ENCODE measurements around the gene HMGN5.

Gene HMGN5

DNA sequence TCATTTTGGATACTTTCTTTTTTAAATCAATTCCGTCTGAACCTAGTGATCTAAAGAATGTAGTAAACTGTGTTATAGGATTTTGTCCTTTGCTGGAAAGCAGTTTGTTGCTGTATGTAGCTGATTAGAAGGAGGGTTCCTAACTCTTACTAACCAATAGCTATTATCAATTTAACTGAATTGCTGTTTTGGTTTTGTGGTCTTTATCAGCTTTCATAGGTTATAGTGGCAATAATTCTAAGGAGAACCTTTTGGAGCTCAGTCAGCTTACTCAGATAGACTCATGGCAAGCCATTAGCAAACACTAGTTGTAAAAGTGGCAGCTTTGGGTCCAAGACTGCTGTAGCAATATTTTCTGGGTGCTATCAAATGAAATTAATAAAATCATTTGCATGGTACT is 29.8 kb upstream of the HMGN5 start:
- no peak for TF ChIP-seq CTCF (IDR thresholded peaks at IDR 0.05; ENCODE audit: low read depth, low read length)

GRCh38 chrX:81229901-81230300 is 28.2 kb upstream of the HMGN5 start:
- no peak overlapping the region for H3K4me3 ChIP-seq (ENCODE audit: low read depth, low read length)
- TF ChIP-seq CTCF (IDR thresholded peaks at IDR 0.05; ENCODE audit: low read depth, low read length): no peak

More for the DNA sequence above, 29.8 kb upstream of the HMGN5 start:
- no peak overlapping the region for H3K4me3 ChIP-seq (ENCODE audit: low read depth, low read length)

DNA sequence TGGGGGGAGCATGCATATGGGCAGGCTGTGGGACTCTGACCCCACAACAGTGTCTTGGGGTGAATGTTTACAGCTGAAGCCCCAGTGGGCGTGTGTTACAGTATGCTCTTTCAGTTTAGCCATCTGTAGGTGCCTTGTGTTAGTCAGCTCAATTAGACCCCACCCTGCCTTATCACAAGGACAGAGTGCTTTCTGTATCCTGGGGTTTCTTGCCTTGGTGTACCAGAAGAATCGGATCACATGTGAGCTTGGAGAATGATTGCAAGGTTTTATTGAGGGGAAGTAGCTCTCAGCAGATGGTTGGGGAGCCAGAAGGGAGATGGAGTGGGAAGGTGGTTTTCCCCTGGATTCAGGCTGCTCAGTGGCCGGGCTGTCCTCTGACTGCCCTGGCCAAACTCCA is 27.5 kb upstream of the HMGN5 start:
- no peak overlapping the region for H3K4me3 ChIP-seq (ENCODE audit: low read depth, low read length)

DNA sequence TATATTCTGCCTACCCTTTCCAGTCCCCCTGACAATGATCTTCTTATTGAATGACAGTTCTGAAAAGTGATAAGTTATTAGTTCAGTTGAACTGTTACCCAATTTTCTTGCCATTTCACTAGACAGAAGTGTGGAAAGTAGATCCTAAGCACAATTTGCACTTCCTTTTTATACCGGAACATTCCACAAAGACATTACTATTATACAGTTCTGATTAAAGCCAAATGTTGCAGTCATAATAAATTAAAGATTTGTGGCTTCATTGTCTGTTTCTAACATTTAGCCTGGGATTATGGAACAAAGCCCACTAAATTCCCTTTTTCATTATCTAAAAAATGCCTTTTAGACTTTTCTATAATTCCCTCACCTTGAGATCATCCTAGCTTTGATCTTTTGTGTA is 14.0 kb upstream of the HMGN5 start:
- no peak for TF ChIP-seq CTCF (IDR thresholded peaks at IDR 0.05; ENCODE audit: low read depth, low read length)
- H3K4me3 ChIP-seq (ENCODE audit: low read depth, low read length): no peak overlapping the region

More for the DNA sequence above, 27.5 kb upstream of the HMGN5 start:
- TF ChIP-seq CTCF (IDR thresholded peaks at IDR 0.05; ENCODE audit: low read depth, low read length): no peak

- TF ChIP-seq CTCF (IDR thresholded peaks at IDR 0.05; ENCODE audit: low read depth, low read length): no peak
- H3K4me3 ChIP-seq (ENCODE audit: low read depth, low read length): no peak overlapping the region
Observed at GRCh38 chrX:81208916-81209315, 7.2 kb upstream of the HMGN5 start.

DNA sequence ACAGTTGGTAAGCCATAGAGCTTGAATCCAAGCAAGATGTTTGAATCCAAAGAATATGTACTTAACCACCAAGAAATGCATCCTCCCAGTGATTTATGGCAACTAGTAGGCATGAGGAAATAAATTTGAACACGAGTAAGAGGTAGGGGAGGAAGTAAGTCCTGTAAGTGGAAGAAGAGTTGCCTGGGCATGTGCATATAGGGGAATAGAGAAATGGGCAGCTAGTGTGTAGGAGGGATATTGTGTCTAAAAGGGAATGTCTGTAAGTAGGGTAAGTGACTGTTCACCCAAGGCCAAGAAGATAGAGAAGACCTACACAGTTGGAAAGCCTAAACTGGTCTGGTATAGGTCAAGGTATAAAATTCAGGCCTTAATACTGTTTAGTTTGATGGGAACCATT is 4.8 kb upstream of the HMGN5 start:
- no peak overlapping the region for H3K4me3 ChIP-seq (ENCODE audit: low read depth, low read length)
- no peak for TF ChIP-seq CTCF (IDR thresholded peaks at IDR 0.05; ENCODE audit: low read depth, low read length)

- no peak overlapping the region for H3K4me3 ChIP-seq (ENCODE audit: low read depth, low read length)
Observed at GRCh38 chrX:81205551-81205950, 3.8 kb upstream of the HMGN5 start.

More at GRCh38 chrX:81205551-81205950, 3.8 kb upstream of the HMGN5 start:
- TF ChIP-seq CTCF (IDR thresholded peaks at IDR 0.05; ENCODE audit: low read depth, low read length): no peak

Data from WI38 (cell line).